ENCODE data around the gene HBG2.

The HBG2 gene

GRCh38 chr11:5228124-5228523 lies 26.5 kb downstream of the HBG2 start:
- Histone ChIP-seq H2BK15ac (ENCODE audit: low read length) (no peak overlapping the region), H3K14ac (ENCODE audit: low read length) (no peak overlapping the region), H3K9ac (ENCODE audit: low read depth, low read length, poor library complexity) (no peak overlapping the region), H3K4ac (ENCODE audit: low read length) (no peak overlapping the region), H2BK120ac (ENCODE audit: low read depth, low read length) (no peak overlapping the region), H2AK5ac (ENCODE audit: low read depth, low read length) (no peak overlapping the region), H2BK12ac (ENCODE audit: low read length) (no peak overlapping the region), H3K4me3 (ENCODE audit: low read length in 2 of 2) (no peak overlapping the region), H2AFZ (ENCODE audit: low read length) (no peak overlapping the region), H3K9me3 (replicated peaks in 1 of 2; ENCODE audit: control insufficient read depth in 2 of 2, insufficient read depth in 1 of 2, low read depth in 1 of 2, low read length in 2 of 2) (no peaks in the 10 kb centered on the region), H3K4me2 (ENCODE audit: insufficient read depth, low read length, poor library complexity, severe bottlenecking) (no peak overlapping the region), H3K79me1 (ENCODE audit: low read depth, low read length) (no peaks in the 10 kb centered on the region), H3K18ac (ENCODE audit: low read length) (no peak overlapping the region), H3K27ac (replicated peaks; ENCODE audit: low read length) (no peak overlapping the region), H4K8ac (ENCODE audit: low read depth, low read length) (no peak overlapping the region), H3K36me3 (replicated peaks in 1 of 2; ENCODE audit: control insufficient read depth in 2 of 2, insufficient read depth in 2 of 2, low read length in 2 of 2) (no peaks in the 10 kb centered on the region), H3K4me1 (ENCODE audit: control insufficient read depth in 2 of 2, insufficient read depth in 1 of 2, low read depth in 1 of 2, low read length in 2 of 2) (peaks cover 0 to 3% of the 10 kb centered on the region in 2 donors), H2BK5ac (ENCODE audit: low read length) (no peak overlapping the region), H3K23ac (ENCODE audit: low read depth, low read length, poor library complexity) (no peak overlapping the region), H3K27me3 (ENCODE audit: control insufficient read depth in 3 of 3, insufficient read depth in 3 of 3, low read depth in 1 of 3, low read length in 3 of 3) (no peaks in the 10 kb centered on the region), H4K91ac (ENCODE audit: low read depth, low read length, poor library complexity) (no peak overlapping the region)
- no peak for DNase-seq (ENCODE audit: low spot score)
- WGBS, 2 donors (ENCODE audit: extremely low coverage in 2 of 2, insufficient read length in 2 of 2, insufficient replicate concordance in 1 of 2): 100% methylated on average over 2 of the region's 5 CpGs; no CpG with 5 or more reads in 1 of the 2 donors

GRCh38 chr11:5227681-5228080 lies 26.9 kb downstream of the HBG2 start:
- H2BK5ac ChIP-seq (ENCODE audit: low read length): no peak overlapping the region
- H3K36me3 ChIP-seq (replicated peaks in 1 of 2; ENCODE audit: control insufficient read depth in 2 of 2, insufficient read depth in 2 of 2, low read length in 2 of 2): no peaks in the 10 kb centered on the region
- DNase-seq (ENCODE audit: low spot score): no peak
- H2AK5ac ChIP-seq (ENCODE audit: low read depth, low read length): no peak overlapping the region
- H2BK15ac ChIP-seq (ENCODE audit: low read length): no peak overlapping the region
- no peak overlapping the region for H4K8ac ChIP-seq (ENCODE audit: low read depth, low read length)
- no peak overlapping the region for H4K91ac ChIP-seq (ENCODE audit: low read depth, low read length, poor library complexity)
- no peak overlapping the region for H3K9ac ChIP-seq (ENCODE audit: low read depth, low read length, poor library complexity)
- no peak overlapping the region for H3K14ac ChIP-seq (ENCODE audit: low read length)
- no peak overlapping the region for H3K23ac ChIP-seq (ENCODE audit: low read depth, low read length, poor library complexity)
- peaks cover 0 to 3% of the 10 kb centered on the region in 2 donors for H3K4me1 ChIP-seq (ENCODE audit: control insufficient read depth in 2 of 2, insufficient read depth in 1 of 2, low read depth in 1 of 2, low read length in 2 of 2)
- H3K4me2 ChIP-seq (ENCODE audit: insufficient read depth, low read length, poor library complexity, severe bottlenecking): no peak overlapping the region
- H3K9me3 ChIP-seq (replicated peaks in 1 of 2; ENCODE audit: control insufficient read depth in 2 of 2, insufficient read depth in 1 of 2, low read depth in 1 of 2, low read length in 2 of 2): no peaks in the 10 kb centered on the region
- H3K4me3 ChIP-seq (ENCODE audit: low read length in 2 of 2): no peak overlapping the region
- H2AFZ ChIP-seq (ENCODE audit: low read length): no peak overlapping the region
- WGBS, 2 donors (ENCODE audit: extremely low coverage in 2 of 2, insufficient read length in 2 of 2, insufficient replicate concordance in 1 of 2): no CpG with 5 or more reads among the region's 1 CpG
- no peak overlapping the region for H2BK12ac ChIP-seq (ENCODE audit: low read length)
- H2BK120ac ChIP-seq (ENCODE audit: low read depth, low read length): no peak overlapping the region
- no peak overlapping the region for H3K18ac ChIP-seq (ENCODE audit: low read length)
- no peak overlapping the region for H3K4ac ChIP-seq (ENCODE audit: low read length)
- no peaks in the 10 kb centered on the region for H3K27me3 ChIP-seq (ENCODE audit: control insufficient read depth in 3 of 3, insufficient read depth in 3 of 3, low read depth in 1 of 3, low read length in 3 of 3)
- no peak overlapping the region for H3K27ac ChIP-seq (replicated peaks; ENCODE audit: low read length)
- H3K79me1 ChIP-seq (ENCODE audit: low read depth, low read length): no peaks in the 10 kb centered on the region

DNA sequence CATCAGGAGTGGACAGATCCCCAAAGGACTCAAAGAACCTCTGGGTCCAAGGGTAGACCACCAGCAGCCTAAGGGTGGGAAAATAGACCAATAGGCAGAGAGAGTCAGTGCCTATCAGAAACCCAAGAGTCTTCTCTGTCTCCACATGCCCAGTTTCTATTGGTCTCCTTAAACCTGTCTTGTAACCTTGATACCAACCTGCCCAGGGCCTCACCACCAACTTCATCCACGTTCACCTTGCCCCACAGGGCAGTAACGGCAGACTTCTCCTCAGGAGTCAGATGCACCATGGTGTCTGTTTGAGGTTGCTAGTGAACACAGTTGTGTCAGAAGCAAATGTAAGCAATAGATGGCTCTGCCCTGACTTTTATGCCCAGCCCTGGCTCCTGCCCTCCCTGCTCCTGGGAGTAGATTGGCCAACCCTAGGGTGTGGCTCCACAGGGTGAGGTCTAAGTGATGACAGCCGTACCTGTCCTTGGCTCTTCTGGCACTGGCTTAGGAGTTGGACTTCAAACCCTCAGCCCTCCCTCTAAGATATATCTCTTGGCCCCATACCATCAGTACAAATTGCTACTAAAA lies 27.8 kb downstream of the HBG2 start, which contains the start of gene HBB:
Gene HBB (minus strand): TSS at position 340 of the 579 bp plus-strand sequence. CDS start 50 bp downstream, at position 290.
- Histone ChIP-seq H3K4me1 (ENCODE audit: control insufficient read depth in 2 of 2, insufficient read depth in 1 of 2, low read depth in 1 of 2, low read length in 2 of 2) (peaks cover 0 to 3% of the 10 kb centered on the region in 2 donors), H3K4me3 (ENCODE audit: low read length in 2 of 2) (peak within 1 kb of the TSS in 1 of 2 donors; percentile 5), H2AK5ac (ENCODE audit: low read depth, low read length) (no peak within 1 kb of the TSS), H3K79me1 (ENCODE audit: low read depth, low read length) (no peaks in the 10 kb centered on the region), H2BK120ac (ENCODE audit: low read depth, low read length) (no peak within 1 kb of the TSS), H2AFZ (ENCODE audit: low read length) (no peak within 1 kb of the TSS), H3K14ac (ENCODE audit: low read length) (no peak within 1 kb of the TSS), H2BK5ac (ENCODE audit: low read length) (no peak within 1 kb of the TSS), H4K91ac (ENCODE audit: low read depth, low read length, poor library complexity) (no peak within 1 kb of the TSS), H3K27ac (replicated peaks; ENCODE audit: low read length) (no peak within 1 kb of the TSS), H3K36me3 (replicated peaks in 1 of 2; ENCODE audit: control insufficient read depth in 2 of 2, insufficient read depth in 2 of 2, low read length in 2 of 2) (no peaks in the 10 kb centered on the region), H3K4ac (ENCODE audit: low read length) (no peak within 1 kb of the TSS), H2BK15ac (ENCODE audit: low read length) (no peak within 1 kb of the TSS), H4K8ac (ENCODE audit: low read depth, low read length) (no peak within 1 kb of the TSS), H2BK12ac (ENCODE audit: low read length) (no peak within 1 kb of the TSS), H3K4me2 (ENCODE audit: insufficient read depth, low read length, poor library complexity, severe bottlenecking) (no peak within 1 kb of the TSS), H3K23ac (ENCODE audit: low read depth, low read length, poor library complexity) (no peak within 1 kb of the TSS), H3K27me3 (ENCODE audit: control insufficient read depth in 3 of 3, insufficient read depth in 3 of 3, low read depth in 1 of 3, low read length in 3 of 3) (no peaks in the 10 kb centered on the region), H3K9ac (ENCODE audit: low read depth, low read length, poor library complexity) (no peak within 1 kb of the TSS), H3K9me3 (replicated peaks in 1 of 2; ENCODE audit: control insufficient read depth in 2 of 2, insufficient read depth in 1 of 2, low read depth in 1 of 2, low read length in 2 of 2) (no peaks in the 10 kb centered on the region), H3K18ac (ENCODE audit: low read length) (no peak within 1 kb of the TSS)
- DNase-seq (ENCODE audit: low spot score): no peak
- WGBS, 2 donors (ENCODE audit: extremely low coverage in 2 of 2, insufficient read length in 2 of 2, insufficient replicate concordance in 1 of 2): no CpG with 5 or more reads among the region's 3 CpGs

DNA sequence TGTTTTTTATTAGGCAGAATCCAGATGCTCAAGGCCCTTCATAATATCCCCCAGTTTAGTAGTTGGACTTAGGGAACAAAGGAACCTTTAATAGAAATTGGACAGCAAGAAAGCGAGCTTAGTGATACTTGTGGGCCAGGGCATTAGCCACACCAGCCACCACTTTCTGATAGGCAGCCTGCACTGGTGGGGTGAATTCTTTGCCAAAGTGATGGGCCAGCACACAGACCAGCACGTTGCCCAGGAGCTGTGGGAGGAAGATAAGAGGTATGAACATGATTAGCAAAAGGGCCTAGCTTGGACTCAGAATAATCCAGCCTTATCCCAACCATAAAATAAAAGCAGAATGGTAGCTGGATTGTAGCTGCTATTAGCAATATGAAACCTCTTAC lies 29.1 kb downstream of the HBG2 start:
- H2BK12ac ChIP-seq (ENCODE audit: low read length): no peak overlapping the region
- H3K79me1 ChIP-seq (ENCODE audit: low read depth, low read length): no peaks in the 10 kb centered on the region
- peaks cover 0 to 3% of the 10 kb centered on the region in 2 donors for H3K4me1 ChIP-seq (ENCODE audit: control insufficient read depth in 2 of 2, insufficient read depth in 1 of 2, low read depth in 1 of 2, low read length in 2 of 2)
- H3K27me3 ChIP-seq (ENCODE audit: control insufficient read depth in 3 of 3, insufficient read depth in 3 of 3, low read depth in 1 of 3, low read length in 3 of 3): no peaks in the 10 kb centered on the region
- H3K18ac ChIP-seq (ENCODE audit: low read length): no peak overlapping the region
- no peak overlapping the region for H3K9ac ChIP-seq (ENCODE audit: low read depth, low read length, poor library complexity)
- no peak overlapping the region for H3K14ac ChIP-seq (ENCODE audit: low read length)
- H4K8ac ChIP-seq (ENCODE audit: low read depth, low read length): no peak overlapping the region
- no peaks in the 10 kb centered on the region for H3K9me3 ChIP-seq (replicated peaks in 1 of 2; ENCODE audit: control insufficient read depth in 2 of 2, insufficient read depth in 1 of 2, low read depth in 1 of 2, low read length in 2 of 2)
- no peak overlapping the region for H2BK120ac ChIP-seq (ENCODE audit: low read depth, low read length)
- H2AK5ac ChIP-seq (ENCODE audit: low read depth, low read length): no peak overlapping the region
- no peak overlapping the region for H4K91ac ChIP-seq (ENCODE audit: low read depth, low read length, poor library complexity)
- H3K4me3 ChIP-seq (ENCODE audit: low read length in 2 of 2): no peak overlapping the region
- H3K4ac ChIP-seq (ENCODE audit: low read length): no peak overlapping the region
- H2AFZ ChIP-seq (ENCODE audit: low read length): no peak overlapping the region
- no peak overlapping the region for H2BK15ac ChIP-seq (ENCODE audit: low read length)
- no CpG with 5 or more reads among the region's 2 CpGs for WGBS, 2 donors (ENCODE audit: extremely low coverage in 2 of 2, insufficient read length in 2 of 2, insufficient replicate concordance in 1 of 2)
- H2BK5ac ChIP-seq (ENCODE audit: low read length): no peak overlapping the region
- H3K4me2 ChIP-seq (ENCODE audit: insufficient read depth, low read length, poor library complexity, severe bottlenecking): no peak overlapping the region
- no peak overlapping the region for H3K27ac ChIP-seq (replicated peaks; ENCODE audit: low read length)
- DNase-seq (ENCODE audit: low spot score): no peak
- no peaks in the 10 kb centered on the region for H3K36me3 ChIP-seq (replicated peaks in 1 of 2; ENCODE audit: control insufficient read depth in 2 of 2, insufficient read depth in 2 of 2, low read length in 2 of 2)
- no peak overlapping the region for H3K23ac ChIP-seq (ENCODE audit: low read depth, low read length, poor library complexity)

All from neuronal stem cell (in vitro differentiated cells).